Aorta (tissue), 5 donors: Measurements from ENCODE around the gene ZKSCAN8. TPM values are rescaled to one million over a fixed set of nuclear protein-coding genes. Genes with fewer than 3 reads are reported as not detected.
"Not testable (repeated sequence)": the region's sequence is repeated elsewhere in the genome, so short reads cannot be mapped to it uniquely, and the experiment has no call there.

Experiments used
- ATAC-seq: fragments of 200-7000 bp; cut with Tn5 transposase; one replicate; pipeline ENCODE4 v1.9.1; 2022; ENCODE audit warnings: moderate library complexity; ENCODE audit not compliant: low FRiP score
- DNase-seq, 2 donors: peaks; one replicate each; pipeline ENCODE4 v3.0.0-alpha.2; 2020
- H3K27ac ChIP-seq, 2 donors: one replicate each; pipeline ENCODE4 v1.5.1; 2013; ENCODE audit warnings: low read length in 2 of 2, mild to moderate bottlenecking in 2 of 2, moderate library complexity in 2 of 2, control low read depth in 1 of 2, inconsistent platforms in 1 of 2, low read depth in 1 of 2
- H3K27me3 ChIP-seq, 2 donors: one replicate each; pipeline ENCODE4 v1.6.1; 2013; ENCODE audit warnings: control low read depth in 1 of 2, low read length in 1 of 2, mild to moderate bottlenecking in 1 of 2, moderate library complexity in 1 of 2; ENCODE audit not compliant: insufficient read depth in 2 of 2, control insufficient read depth in 1 of 2
- H3K36me3 ChIP-seq, 2 donors: one replicate each; pipeline ENCODE4 v1.6.1; 2013; ENCODE audit warnings: control low read depth in 1 of 2, low read length in 1 of 2, mild to moderate bottlenecking in 1 of 2; ENCODE audit not compliant: insufficient read depth in 2 of 2, control insufficient read depth in 1 of 2
- H3K4me1 ChIP-seq, 2 donors: one replicate each; pipeline ENCODE4 v1.6.1; 2013; ENCODE audit warnings: low read length in 2 of 2, control low read depth in 1 of 2, mild to moderate bottlenecking in 1 of 2, moderate library complexity in 1 of 2; ENCODE audit not compliant: insufficient read depth in 2 of 2, control insufficient read depth in 1 of 2
- H3K4me3 ChIP-seq, 2 donors: one replicate each; pipeline ENCODE4 v1.5.1; 2013; ENCODE audit warnings: low read length in 2 of 2, control low read depth in 1 of 2, mild to moderate bottlenecking in 1 of 2
- H3K9me3 ChIP-seq: one replicate; pipeline ENCODE4 v1.6.1; 2013; ENCODE audit warnings: mild to moderate bottlenecking, low read length; ENCODE audit not compliant: control insufficient read depth
- WGBS, 2 donors: extraction: QIAGEN DNeasy Blood & Tissue Kit; methylation state at CpG; one replicate each; pipeline ENCODE4 v1.1.7; 2013; 5-methylcytosine and 5-hydroxymethylcytosine counted together
- intact Hi-C, 2 donors: fragments of 100-400 bp; cut with DNase I; formaldehyde crosslinking; loops; one replicate each; pipeline versions ENCODE4 v1.14.2 to v1.15.0; 2022
- polyA plus RNA-seq, 2 donors: library from polyadenylated mRNA; stranded (reverse); fragments of 200-250 nt; gene quantifications; one replicate each; pipeline ENCODE4 v1.2.3, GENCODE V29; 2013
- total RNA-seq, 2 donors: library from RNA; stranded (reverse); fragmentation: NEBNext Ultra II Directional; extraction: Animal tissue kit (Norgen Biotek cat#: 25700); gene quantifications; one replicate each; pipeline ENCODE4 v1.2.1, GENCODE V29; 2021
- donor health status: healthy with polysubstance abuse.
- donor health status: Bipolar disorder and iron deficiency.
- donor health status: DM: no; HTN: no; CAD: no.
- donor health status: DM: no; HTN: no; CAD: no.
- donor health status: DM: yes; HTN: yes; CAD: no.

The ZKSCAN8 gene
- total and polyA plus RNA-seq, 4 donors = 2.3 to 31.8 (median 16.6) TPM

DNA sequence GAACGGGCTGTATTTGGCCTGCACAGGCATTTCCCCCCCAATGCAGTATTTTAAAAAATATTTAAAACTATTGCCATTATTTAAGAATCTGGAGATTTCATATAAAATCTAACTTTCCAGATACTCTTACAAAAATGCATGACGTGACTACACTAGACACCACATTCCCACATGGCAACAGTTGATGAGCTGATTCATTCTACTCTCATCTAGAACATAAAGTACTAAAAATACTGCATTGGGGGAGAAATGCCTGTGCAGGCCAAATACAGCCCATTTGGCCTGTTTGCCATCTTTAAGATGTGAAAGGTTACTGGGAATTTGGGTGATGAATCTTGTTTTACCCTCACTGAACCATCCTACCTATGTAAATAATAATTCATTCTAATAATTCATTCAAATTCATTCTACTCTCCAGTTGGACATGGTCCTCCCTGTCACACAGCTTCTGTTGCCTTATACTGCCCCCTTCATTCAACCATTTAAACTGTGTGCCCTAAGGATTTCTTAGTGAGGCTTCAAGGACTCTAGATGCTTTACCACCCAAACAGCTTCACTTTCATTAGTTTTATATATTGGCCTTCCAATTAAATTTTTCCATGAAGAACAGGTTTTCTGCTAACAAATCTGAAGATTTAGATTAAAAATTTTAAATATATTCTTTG, 24.2 kb upstream of the ZKSCAN8 start:
- no peak overlapping the region for H3K27ac ChIP-seq
- no peak overlapping the region for H3K4me3 ChIP-seq
- no peak for DNase-seq
- ATAC-seq = no peak
- H3K9me3 ChIP-seq = no peaks in the 10 kb centered on the region
- intact Hi-C loops = no loop called here
- H3K36me3 ChIP-seq = peaks cover 0 to 4% of the 10 kb centered on the region in 2 donors
- no peaks in the 10 kb centered on the region for H3K4me1 ChIP-seq
- H3K27me3 ChIP-seq = no peaks in the 10 kb centered on the region
- 85 to 91% methylated on average over 2 of the region's 2 CpGs for WGBS, 2 donors

- Histone ChIP-seq H3K36me3 (peaks cover 0 to 4% of the 10 kb centered on the region in 2 donors), H3K4me1 (no peaks in the 10 kb centered on the region), H3K27ac (no peak overlapping the region), H3K27me3 (no peaks in the 10 kb centered on the region), H3K4me3 (no peak overlapping the region), H3K9me3 (no peaks in the 10 kb centered on the region)
- whole genome bisulfite sequencing, 2 donors = 70 to 71% methylated on average over 1 of the region's 1 CpG
- intact Hi-C loops = no loop called here
- ATAC-seq = no peak
- DNase-seq = no peak
These were observed 23.5 kb upstream of the ZKSCAN8 start for GRCh38 chr6:28118217-28118616.

GRCh38 chr6:28121876-28122275, 19.8 kb upstream of the ZKSCAN8 start:
- intact Hi-C loops = loop anchor here in 1 of 2 donors (5.0 kb wide), 1 partner anchor 40 kb away; the partner anchor contains the start of gene ZNF165
- Histone ChIP-seq H3K27me3 (no peaks in the 10 kb centered on the region), H3K9me3 (no peaks in the 10 kb centered on the region), H3K4me1 (no peaks in the 10 kb centered on the region), H3K4me3 (no peak overlapping the region), H3K36me3 (peaks cover 0 to 4% of the 10 kb centered on the region in 2 donors), H3K27ac (no peak overlapping the region)
- ATAC-seq (no peak), DNase-seq (no peak)
- 88 to 90% methylated on average over 2 of the region's 2 CpGs for WGBS, 2 donors

GRCh38 chr6:28122283-28122682, 19.4 kb upstream of the ZKSCAN8 start:
- H3K27me3 ChIP-seq, DNase-seq, H3K4me1 ChIP-seq, H3K9me3 ChIP-seq, H3K36me3 ChIP-seq, H3K27ac ChIP-seq, H3K4me3 ChIP-seq, ATAC-seq: not testable (repeated sequence)
- 94% methylated on average over 5 of the region's 5 CpGs for WGBS, 2 donors
- intact Hi-C loops = loop anchor here in 1 of 2 donors (5.0 kb wide), 1 partner anchor 40 kb away; the partner anchor contains the start of gene ZNF165

DNA sequence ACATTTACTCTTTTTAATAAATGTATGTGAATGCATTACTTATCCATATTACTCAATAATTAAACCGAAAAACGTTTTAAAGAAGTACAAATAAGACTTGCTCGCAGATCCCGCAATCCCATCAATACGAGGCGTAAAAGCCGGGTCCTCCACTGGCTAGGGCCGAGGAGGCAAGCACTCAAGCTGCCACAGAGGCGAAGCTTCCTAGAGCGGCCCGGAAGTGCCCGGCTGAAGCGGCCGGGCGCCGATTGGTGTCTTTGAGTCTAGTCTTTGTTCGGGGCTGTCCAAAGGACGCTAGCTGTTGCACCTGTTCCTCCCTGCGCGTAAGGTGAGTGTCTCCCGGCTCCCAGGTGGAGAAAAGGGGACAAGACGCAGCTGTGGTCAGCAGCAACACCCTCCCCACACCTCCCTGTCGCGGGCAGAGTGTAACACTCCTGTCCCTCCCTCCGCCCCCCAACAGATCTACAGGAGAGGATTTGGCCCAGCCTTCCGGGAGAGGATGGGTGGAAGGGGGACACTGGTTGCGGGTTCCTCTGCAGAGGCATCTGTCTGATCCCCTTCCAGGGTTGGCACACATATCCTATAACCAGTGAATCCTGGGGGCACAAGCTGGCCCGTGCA, 17.2 kb upstream of the ZKSCAN8 start, which contains the start of gene ZSCAN16:
Gene ZSCAN16 (plus strand): TSS at position 260 of the 621 bp plus-strand sequence. CDS start 835 bp downstream, outside the sequence.
- no peaks in the 10 kb centered on the region for H3K4me1 ChIP-seq
- peak; percentile 95 for ATAC-seq
- peak within 1 kb of the TSS; percentile 33 to 65 for H3K4me3 ChIP-seq
- H3K27me3 ChIP-seq = no peaks in the 10 kb centered on the region
- peak; percentile 85 to 94 for DNase-seq
- 0 to 1% methylated on average over 28 of the region's 28 CpGs for WGBS, 2 donors
- H3K36me3 ChIP-seq = peaks cover under 1 to 4% of the 10 kb centered on the region in 2 donors
- intact Hi-C loops = loop anchor here in 1 of 2 donors (5.0 kb wide), 1 partner anchor 42 kb away; the partner anchor contains the start of gene ZNF165
- H3K9me3 ChIP-seq = no peaks in the 10 kb centered on the region
- peak within 1 kb of the TSS in 1 of 2 donors; percentile 55 for H3K27ac ChIP-seq

GRCh38 chr6:28124971-28125353, 16.7 kb upstream of the ZKSCAN8 start:
- DNase-seq = no peak
- H3K4me1 ChIP-seq = no peaks in the 10 kb centered on the region
- no peaks in the 10 kb centered on the region for H3K27me3 ChIP-seq
- H3K4me3 ChIP-seq = peak overlapping the region; percentile 33 to 65
- H3K9me3 ChIP-seq = no peaks in the 10 kb centered on the region
- ATAC-seq = peak; percentile 8
- peak overlapping the region in 1 of 2 donors; percentile 55 for H3K27ac ChIP-seq
- WGBS, 2 donors = 6 to 10% methylated on average over 6 of the region's 6 CpGs
- intact Hi-C loops = loop anchor here in 1 of 2 donors (5.0 kb wide), 1 partner anchor 43 kb away; the partner anchor contains the start of gene ZNF165
- H3K36me3 ChIP-seq = peaks cover 3 to 4% of the 10 kb centered on the region in 2 donors

DNA sequence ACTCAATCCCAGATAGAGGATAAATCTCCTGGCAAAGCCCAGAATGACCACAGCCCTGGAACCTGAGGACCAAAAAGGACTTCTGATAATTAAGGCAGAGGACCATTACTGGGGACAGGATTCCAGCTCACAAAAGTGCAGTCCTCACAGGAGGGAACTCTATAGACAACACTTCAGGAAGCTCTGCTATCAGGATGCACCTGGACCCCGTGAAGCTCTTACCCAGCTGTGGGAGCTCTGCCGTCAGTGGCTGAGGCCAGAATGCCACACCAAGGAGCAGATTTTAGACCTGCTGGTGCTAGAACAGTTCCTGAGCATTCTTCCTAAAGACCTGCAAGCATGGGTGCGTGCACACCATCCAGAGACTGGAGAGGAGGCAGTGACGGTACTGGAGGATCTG, 16.3 kb upstream of the ZKSCAN8 start:
- Histone ChIP-seq H3K4me3 (no peak overlapping the region), H3K27me3 (no peaks in the 10 kb centered on the region), H3K27ac (no peak overlapping the region), H3K36me3 (peaks cover under 1 to 3% of the 10 kb centered on the region in 2 donors), H3K9me3 (no peaks in the 10 kb centered on the region), H3K4me1 (no peaks in the 10 kb centered on the region)
- intact Hi-C loops = no loop called here
- WGBS, 2 donors = 72 to 76% methylated on average over 4 of the region's 4 CpGs
- DNase-seq = no peak
- ATAC-seq = no peak

- 47 to 52% methylated on average over 3 of the region's 3 CpGs for whole genome bisulfite sequencing, 2 donors
- ATAC-seq (no peak), DNase-seq (no peak)
- no peaks in the 10 kb centered on the region for H3K9me3 ChIP-seq
- intact Hi-C loops = loop anchor here (2.0 to 10.0 kb wide), 2 partner anchors 121 to 221 kb away; partner anchors contain the start of genes NKAPL (in 1 of the 2) and ZKSCAN4 (in 1 of the 2)
- no peak overlapping the region for H3K4me3 ChIP-seq
- H3K4me1 ChIP-seq = no peaks in the 10 kb centered on the region
- no peak overlapping the region for H3K27ac ChIP-seq
- peaks cover 0 to 3% of the 10 kb centered on the region in 2 donors for H3K36me3 ChIP-seq
- no peaks in the 10 kb centered on the region for H3K27me3 ChIP-seq
These were observed 7.7 kb upstream of the ZKSCAN8 start for GRCh38 chr6:28134015-28134414.
